ENCODE measurements around the gene ALOX5.

ALOX5 gene

DNA sequence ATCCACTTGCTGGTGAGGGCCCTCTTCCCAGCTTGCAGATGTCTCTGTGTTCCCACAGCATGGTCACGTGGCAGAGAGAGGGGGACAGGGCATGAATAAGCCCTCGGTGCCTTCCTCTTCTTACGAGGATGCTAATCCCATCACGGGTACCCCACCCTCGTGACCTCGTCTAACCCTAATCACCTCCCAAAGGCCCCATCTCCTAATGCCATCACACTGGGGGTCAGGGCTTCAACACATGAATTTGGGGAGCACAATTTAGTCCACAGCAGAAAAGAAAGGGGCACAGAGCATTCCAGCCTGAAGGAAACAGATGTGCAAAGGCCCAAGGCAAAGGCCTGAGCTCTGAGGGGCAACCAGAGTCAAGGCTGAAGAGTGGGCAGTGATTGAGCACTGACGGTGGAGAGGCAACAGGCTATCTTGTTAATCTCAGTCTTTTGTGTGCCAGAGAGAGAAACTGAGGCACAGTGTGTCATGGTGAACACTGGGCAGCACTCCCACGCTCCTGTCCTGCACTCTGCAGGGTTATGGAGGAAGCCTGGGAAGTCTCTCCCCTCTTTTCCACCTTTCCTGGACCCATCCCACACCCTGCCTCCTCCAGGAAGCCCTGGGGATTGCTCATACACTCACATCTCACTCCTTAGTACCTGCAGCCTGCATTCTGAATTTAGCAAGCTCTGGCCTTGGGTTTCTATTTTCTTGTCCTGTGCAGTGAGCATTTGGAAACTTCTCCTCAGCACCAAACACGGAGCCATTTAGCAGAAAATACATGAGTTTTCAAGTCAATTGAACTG, 49.0 kb downstream of the ALOX5 start:
- DNase-seq (ENCODE audit: low spot score) = no peak
- TF ChIP-seq CTCF (IDR thresholded peaks at IDR 0.05; ENCODE audit: borderline replicate concordance, control extremely low read depth, extremely low read depth, insufficient read depth, missing control alignments) = no peak
- in situ Hi-C loops (cut with MboI; ENCODE audit: low sequenced_read_pairs, unreplicated experiment) = no loop called here

GRCh38 chr10:45423976-45424499, 50.0 kb downstream of the ALOX5 start:
- in situ Hi-C loops (cut with MboI; ENCODE audit: low sequenced_read_pairs, unreplicated experiment) = no loop called here
- DNase-seq (ENCODE audit: low spot score) = no peak
- TF ChIP-seq CTCF (IDR thresholded peaks at IDR 0.05; ENCODE audit: borderline replicate concordance, control extremely low read depth, extremely low read depth, insufficient read depth, missing control alignments) = no peak

GRCh38 chr10:45424668-45425404, 50.8 kb downstream of the ALOX5 start:
- TF ChIP-seq CTCF (IDR thresholded peaks at IDR 0.05; ENCODE audit: borderline replicate concordance, control extremely low read depth, extremely low read depth, insufficient read depth, missing control alignments) = no peak
- in situ Hi-C loops (cut with MboI; ENCODE audit: low sequenced_read_pairs, unreplicated experiment) = no loop called here
- DNase-seq (ENCODE audit: low spot score) = no peak

DNA sequence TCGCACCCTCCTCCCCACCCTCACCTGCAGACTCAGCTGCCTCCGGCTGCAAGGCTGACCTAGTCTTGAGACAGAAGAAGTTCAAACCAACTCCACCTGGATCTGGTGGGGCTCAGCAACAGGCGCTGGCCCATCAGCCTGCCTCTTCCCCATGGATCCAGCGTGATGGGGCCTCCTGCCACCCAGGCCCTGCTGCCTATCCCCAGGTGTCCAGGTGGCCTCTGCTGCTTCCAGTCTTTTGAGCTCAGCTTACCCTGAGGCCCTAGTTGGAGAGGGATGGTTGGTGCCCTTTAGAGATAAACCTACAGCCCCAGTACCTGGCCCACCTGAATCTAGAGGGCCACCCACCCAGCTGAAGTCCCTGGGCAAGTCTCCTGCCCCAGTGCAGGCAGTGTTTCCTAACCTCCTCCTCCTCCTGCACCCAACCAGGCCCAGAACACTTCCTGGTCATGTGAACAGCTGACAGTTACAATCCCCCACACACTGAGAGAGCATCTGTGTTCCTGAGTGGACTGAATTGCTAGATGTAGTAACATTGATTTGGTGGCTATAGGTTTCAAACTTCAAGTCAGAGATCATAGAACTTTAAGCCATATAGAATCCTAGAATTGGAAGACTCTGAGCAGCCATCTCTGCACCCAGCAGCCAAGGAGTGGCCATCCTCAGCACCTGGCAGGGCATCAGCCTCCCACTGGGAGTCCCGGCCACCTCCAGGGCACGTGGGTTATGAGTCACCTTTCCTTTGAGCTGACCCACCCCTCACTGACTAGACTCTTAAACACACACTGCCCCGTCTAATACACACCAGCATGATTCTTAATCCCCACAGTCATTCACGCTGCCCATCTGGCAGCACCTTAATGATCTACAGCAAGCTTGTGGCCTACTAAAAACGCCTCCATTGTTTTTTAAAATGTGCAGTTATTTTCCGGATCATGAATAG, 51.9 kb downstream of the ALOX5 start:
- TF ChIP-seq CTCF (IDR thresholded peaks at IDR 0.05; ENCODE audit: borderline replicate concordance, control extremely low read depth, extremely low read depth, insufficient read depth, missing control alignments) = no peak
- DNase-seq (ENCODE audit: low spot score) = peak; percentile 19
- in situ Hi-C loops (cut with MboI; ENCODE audit: low sequenced_read_pairs, unreplicated experiment) = no loop called here

GRCh38 chr10:45427262-45427969, 53.4 kb downstream of the ALOX5 start:
- in situ Hi-C loops (cut with MboI; ENCODE audit: low sequenced_read_pairs, unreplicated experiment) = no loop called here
- TF ChIP-seq CTCF (IDR thresholded peaks at IDR 0.05; ENCODE audit: borderline replicate concordance, control extremely low read depth, extremely low read depth, insufficient read depth, missing control alignments) = no peak
- DNase-seq (ENCODE audit: low spot score) = no peak

All from GM13976 (cell line).